GM18907 (cell line): ENCODE data around the gene TAS1R1.

Experiments used
- ATAC-seq: cut with Tn5 transposase; IDR thresholded peaks from one replicate; pipeline ENCODE4 v1.9.1; 2021; ENCODE audit warnings: mild to moderate bottlenecking, moderate library complexity; ENCODE audit not compliant: unreplicated experiment

TAS1R1 gene

DNA sequence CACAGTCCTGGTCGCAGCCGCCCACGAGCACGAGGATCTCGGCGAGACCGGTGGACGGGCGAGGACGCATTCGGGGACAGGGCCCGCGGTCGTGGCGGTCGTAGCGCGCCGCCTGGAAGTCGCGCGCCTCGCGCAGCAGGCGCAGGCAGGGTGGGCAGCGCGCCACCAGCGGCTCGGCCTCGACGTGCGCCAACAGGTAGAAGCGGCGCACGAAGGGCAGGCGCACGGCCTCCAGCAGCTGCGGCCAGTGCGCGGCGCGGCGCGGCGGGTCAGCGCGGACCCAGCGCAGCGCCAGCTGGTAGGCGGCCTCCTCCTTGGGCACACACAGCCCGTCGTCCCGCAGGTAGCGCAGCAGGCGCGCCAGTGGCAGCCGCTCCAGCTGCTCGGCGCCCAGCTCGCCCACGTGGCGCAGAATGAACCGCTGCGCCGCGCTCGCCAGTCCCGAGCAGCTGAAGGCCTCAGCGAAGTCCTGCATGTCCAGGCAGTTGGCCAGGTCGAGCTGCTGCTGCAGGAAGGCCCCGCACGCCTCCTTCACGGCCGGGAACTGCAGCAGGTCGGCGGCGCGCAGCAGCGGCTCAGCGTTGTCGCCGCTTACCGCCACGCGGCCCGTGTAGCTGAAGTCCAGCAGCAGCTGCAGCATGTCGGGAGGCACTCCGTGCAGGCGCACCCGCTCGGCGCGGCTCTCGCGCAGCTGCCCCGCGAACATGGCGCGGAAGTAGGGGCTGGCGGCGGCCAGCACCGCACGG, 47.0 kb downstream of the TAS1R1 start:
- ATAC-seq: peak; percentile 38

DNA sequence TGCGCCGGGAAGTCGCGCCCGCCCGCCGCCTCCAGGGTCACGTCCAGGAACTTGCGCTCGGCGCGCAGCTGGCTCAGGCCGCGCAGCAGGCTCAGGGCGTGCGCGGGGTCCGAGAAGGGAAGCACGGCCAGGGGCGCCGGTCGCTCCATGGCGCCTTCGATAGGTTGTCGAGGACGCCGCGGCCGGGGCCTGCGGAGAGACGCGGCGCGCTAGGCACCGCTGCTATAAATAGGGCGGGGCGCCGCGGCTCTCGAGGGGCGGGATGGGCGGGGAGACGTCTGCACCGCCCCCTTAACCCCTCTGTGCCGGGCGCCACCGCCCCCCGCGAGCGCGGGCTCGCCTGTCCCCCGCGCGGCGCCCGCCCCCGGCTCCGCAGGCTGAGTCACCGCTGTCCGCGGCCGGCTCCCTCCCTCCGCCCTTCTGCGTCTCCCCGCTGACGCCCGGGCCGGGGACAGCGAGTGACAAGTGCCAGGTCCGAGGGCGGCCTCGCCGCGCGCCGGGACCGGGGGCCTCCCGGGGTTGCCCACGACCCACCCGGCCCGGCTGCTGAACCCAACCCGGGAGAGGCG, 47.6 kb downstream of the TAS1R1 start, which contains the start of gene KLHL21:
Gene KLHL21 (minus strand): TSS at position 201 of the 569 bp plus-strand sequence. CDS start 52 bp downstream, at position 149.
- peak; percentile 53 for ATAC-seq

DNA sequence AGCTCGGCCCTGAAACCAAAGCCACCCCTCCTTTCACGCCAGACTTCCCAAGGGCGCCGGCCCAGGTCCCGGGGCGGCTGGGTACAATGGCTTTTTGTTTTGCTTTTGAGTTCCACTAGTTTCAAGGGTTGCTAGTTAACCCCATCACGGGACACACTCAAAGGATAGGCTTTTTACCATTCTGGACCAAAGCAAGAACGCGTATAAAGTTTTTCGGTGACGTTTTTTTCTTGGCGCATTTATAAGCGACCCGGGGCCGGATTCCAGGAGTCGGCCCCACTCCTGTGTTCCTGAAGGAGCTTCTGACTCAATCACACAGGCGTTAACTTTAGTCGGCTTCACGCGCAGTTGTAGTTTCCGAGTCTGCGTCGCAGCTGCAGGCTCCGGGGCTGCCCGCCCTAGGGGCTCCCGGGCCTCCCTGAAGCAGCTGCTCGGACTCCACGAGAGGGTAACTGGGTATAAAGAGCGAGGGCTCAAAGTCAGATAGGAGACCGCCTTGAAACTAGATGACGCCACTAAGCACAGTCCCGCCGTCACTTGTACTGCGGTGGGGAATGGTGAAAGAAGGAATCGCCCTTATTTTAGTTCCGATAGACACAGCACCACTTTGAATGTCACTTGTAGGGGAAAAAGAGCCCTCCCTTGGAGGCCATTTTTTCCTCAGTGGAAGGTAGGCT, 48.3 kb downstream of the TAS1R1 start:
- peak; percentile 21 for ATAC-seq

DNA sequence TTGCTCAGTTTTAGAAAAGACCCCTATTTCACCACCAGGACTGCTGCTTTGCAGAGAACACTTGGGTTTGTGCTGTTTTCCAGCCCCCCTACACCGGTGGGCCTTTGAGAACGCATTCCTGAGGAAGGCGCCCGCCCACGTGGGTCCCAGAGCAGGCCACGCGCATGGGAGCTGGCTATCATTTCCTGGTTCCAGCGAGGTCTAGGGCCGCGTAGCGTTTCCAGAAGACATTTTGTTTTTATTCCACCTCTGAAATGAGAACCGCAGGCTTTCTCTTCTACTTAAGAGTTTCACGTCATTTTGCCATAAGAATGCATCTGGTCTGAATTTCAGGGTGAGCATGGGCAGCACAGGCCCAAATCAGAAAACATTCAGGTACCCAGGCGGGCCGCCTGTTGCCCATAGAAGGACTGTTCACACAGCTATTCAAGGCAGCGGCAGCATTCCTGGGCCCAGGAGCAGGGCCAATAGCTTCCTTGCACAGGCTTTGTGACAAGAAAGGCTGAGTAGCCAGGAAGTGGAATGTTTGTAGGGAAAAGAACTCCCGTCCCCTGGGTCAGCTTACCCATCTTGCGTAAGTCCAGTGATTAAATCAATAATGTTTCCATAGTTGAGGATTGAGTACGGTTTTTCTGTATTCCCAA, 48.9 kb downstream of the TAS1R1 start:
- no peak for ATAC-seq

DNA sequence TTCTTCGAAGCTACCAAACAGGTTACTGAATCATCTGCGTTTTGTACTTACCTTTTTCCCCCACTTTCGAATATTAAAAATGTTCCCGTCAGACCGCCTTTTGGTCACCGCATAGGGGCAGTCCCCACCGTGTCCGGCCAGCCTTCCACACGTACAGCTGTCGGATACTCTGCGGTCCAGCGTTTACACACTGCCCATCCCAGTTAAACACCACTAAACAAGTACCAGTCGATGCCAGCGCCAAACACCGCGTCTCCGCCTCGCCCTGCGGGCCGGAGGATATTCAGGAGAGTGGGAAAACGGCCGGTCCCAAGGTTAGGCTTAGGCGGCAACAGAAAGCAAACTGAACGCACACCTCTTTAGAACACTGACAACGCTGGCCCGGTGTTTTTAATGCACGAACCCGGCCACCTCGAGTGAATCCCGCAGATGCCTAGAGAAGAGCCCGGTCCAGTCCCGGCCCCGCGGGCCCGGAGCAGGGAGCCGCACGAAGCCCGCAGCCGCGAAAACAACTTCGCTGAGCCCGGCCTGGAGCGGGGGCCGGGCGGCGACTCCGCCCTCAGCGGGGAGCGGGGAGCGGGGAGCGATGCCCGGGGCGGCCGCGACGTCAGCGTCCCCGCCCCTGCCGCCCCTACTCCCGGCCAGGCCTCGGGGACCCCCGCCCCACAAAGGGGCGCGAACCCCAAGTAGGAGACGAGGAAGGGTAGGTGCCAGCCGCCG, 57.7 kb downstream of the TAS1R1 start:
- peak; percentile 29 for ATAC-seq

DNA sequence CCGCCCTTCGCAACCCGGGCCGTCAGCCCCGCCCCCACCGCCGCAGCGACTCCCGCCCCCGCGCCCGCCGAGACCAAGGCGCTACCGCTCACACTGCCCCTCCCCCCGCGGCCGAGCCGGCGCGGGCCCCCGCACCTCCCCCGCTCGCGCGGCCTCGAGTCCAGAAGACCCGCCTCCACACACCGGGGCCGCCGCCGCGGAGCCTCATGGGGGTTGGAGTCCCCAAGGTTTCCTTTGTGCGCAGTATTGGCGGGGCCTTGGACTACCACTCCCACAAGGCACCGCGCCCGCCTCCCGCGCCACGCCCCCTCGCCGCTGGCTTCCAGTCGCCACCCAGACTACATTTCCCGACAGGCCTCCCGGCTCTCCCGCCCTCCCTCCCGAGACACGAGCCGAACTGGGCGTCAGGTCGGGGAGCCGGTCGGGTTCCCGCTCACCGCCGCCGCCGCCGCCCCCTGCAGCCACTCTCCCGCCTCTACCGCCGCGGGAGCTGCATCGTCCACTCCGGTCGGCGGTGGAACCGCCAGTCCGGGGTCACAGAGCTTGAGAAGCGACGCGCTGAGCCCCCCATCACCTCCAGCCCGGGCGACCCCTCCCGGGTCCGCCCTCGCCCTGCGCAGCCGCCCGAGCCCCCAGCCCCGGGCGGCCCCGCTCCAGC, 58.4 kb downstream of the TAS1R1 start, which contains the start of gene PHF13:
Gene PHF13 (plus strand): TSS at position 371 of the 658 bp plus-strand sequence. CDS start 336 bp downstream, outside the sequence.
- ATAC-seq: peak; percentile 91

DNA sequence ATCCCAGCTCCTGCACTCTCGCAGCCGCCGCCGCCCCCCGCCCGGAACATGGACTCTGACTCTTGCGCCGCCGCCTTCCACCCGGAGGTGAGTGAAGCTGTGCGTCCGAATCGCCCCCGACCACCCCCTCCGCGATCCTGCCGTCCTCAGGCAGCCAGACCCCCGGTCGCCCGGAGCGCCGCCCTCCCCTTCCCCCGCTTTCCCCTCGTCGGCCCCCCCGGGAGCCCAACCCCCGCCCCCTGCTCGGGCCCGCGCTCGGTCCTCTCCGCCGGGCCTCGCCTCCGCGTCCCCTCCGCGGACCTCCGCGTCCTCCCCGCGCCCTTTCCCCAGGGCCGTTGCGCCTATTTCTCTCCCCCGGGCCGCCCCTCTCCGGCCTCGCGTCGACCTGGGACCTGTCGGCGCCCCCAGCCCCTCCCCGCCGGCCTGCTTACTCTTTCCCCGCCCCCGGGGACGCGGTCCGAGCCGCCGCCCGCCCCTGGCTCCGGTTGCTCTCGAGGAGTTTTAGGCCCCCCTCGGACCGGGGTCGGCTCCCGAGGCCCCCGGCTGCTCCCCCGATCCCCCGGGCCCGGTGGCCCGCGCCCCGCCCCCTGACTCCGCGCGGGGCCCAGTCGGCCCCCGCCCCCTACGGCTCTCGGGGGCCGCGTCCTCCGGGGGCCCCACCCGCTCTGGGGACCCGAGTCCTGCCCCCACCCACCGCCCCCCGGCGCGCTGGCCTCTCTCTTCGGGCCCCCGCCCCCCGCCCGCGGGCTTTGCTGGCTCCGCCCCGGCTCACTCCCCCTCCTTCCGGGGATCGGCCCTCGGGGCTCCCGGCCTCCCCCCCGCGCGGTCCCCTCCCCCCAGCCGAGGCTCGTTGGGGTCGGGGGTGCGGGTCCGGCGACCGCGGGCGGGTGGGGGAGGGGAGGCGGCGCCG, 59.2 kb downstream of the TAS1R1 start:
- ATAC-seq: no peak

DNA sequence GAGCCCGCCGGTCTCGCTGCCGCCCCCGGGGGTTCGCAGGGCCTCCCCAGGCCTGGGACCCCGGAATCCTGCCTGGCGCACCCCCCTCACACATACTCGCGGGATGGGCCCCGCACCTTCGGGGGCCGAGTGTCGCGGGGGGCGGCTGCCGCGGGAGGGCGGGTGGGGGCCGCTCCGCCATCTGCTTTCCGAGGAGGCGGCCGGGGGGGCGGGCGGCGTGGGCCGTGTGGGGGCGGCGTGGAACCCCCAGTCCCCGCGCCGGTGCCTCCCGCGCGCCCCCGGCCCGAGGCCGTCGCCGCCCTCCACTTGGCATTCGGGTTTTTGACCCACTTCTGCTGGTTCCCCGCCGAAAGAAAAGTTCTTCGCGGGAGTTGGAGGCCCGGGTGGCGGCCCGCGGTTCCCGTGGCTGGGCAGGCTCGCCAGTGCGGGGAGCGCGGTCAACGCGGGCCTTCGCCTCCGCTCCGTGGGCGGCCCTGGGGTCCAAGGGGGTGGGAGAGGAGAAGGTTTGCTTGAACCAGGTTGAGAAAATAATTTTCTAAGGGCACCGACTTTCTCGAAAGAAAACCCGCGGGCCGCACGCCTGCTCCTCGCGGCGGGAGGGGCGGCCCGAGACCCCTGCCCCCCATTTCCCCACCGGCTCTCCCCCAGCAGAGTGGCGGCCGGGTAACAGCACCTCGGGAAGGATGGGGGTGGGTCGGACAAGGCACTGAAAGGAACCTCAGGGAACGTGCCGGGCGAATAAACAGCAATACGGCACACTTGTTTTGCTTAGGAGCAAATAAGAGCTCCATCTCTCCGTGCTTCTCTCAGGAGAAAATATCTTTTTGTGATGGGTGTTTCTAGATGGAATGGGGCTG, 60.0 kb downstream of the TAS1R1 start:
- ATAC-seq: no peak

DNA sequence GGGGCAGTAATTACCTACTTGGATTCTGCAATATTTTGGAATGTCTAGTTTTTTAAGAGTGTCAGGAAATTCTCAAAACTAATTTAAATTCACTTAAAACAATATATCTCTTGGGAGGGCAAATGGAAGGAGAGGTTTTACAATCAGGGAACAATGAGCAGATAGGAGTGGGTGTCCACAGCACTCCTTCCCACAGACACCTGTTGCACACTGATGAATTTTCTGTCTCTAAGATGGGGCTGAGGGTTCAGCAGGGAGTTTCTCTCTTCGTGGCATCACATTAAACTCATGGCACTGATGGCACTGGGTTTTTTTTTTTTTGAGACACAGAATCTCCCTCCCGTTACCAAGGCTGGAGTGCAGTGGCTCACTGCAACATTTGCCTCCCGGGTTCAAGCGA, 63.9 kb downstream of the TAS1R1 start:
- no peak for ATAC-seq

DNA sequence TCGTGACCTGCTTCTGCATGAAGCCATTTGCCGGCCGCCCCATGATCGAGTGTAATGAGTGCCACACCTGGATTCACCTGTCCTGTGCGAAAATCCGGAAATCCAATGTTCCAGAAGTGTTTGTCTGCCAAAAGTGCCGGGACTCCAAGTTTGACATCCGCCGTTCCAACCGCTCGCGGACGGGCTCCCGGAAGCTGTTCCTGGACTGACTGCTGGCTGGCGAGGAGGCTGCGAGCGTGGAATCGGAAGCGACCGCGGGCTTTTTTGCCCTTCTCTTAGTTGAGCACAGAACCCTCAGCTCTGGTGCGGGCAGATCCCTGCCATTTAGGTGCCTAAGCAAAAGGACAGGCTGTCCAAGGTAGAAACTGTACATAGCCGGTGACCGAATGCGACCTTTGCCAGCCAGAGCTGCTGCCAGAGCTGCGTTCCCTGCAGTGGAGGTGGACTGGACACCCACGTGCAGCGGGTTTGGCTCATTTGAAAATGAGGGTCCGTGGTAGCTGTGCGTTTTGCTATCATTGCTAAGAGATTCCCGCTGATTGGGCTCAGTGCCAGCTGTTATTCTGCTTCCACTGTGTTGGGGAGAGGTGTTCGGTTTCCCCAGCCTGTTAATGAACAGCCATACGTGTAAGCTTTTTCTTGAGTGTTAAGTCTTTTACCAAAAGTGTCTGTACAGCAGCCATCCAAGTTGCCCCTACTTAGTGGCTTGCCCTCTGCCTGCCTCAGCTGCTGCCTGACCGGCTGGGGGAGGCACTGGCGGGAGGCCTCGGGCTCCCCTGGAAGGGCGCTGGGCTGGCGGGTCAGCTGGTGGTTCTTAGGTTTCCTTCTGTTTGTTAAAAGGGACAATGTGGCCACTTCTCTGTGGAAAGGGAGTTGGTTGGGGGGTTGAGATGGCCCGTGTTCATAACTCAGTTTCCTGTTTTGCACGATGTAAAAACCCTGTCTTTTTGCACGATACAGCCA, 66.6 kb downstream of the TAS1R1 start:
- ATAC-seq: no peak

DNA sequence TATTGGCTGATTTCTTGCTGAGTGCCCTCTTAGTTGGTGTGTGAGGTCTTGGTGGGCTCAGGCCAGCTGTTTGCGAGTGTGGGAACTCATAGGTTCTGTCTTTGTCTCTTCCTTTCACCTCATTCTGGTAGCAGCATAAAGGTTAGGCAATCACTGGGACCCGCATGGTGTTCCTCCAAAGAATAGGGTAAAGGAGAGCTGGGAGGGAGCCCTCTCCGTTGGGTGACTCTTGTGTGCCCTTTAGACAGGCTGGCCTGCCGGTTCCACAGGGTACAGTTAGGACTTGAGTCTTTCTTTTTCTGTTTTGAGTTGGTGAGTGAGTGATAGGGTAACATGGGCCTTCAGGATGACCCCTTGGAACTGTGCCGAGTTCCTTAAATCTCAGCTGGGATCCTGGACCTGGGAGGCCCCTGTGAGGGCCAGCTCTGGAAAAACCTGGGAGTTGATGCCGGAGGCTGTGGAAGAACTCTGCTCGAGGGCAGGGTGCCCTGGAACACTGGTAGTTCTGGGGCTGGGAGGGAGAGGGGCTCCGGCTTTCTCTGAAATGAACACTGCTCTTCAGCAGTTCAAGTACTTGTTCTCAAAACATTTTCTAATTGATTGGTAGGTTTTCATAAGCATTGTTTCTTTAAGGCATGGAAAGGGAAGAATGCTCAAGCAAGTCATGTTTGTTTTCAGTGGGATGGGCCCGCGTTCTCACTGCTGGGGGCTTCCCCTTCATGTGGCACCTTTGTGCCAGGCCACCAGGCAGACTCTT, 67.5 kb downstream of the TAS1R1 start:
- no peak for ATAC-seq

DNA sequence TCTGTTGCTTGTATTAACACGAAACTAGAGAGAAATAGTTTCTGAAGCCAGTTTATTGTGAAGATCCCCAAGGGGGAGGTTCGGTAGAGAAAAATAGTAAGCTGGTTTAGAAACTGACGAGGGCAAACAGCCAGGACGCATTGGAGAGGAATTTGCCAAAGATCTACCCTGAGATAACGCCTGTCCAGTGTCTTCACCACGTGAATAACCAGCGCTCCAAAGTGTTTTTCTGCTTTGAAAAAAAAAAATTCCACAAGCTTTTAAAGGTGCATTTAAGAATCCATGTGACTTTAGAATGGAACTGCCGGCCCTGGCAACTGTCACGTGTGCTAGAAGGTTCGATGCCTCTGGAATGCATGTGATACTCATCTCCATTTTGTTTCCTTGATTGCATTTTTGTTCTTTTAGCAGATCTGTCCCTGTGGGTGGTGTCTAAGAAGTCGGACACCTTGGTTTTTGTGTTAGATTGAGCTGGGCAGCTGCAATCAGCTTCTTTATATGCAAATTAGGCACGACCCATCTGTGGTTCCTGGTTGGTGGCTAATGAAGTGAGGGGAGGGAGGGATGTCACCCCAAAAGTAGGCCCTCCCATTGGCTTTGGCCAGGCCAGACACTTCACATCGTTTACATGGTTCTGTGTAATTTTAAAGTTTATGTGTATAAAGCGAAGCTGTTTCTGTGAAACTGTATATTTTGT, 68.3 kb downstream of the TAS1R1 start:
- no peak for ATAC-seq

DNA sequence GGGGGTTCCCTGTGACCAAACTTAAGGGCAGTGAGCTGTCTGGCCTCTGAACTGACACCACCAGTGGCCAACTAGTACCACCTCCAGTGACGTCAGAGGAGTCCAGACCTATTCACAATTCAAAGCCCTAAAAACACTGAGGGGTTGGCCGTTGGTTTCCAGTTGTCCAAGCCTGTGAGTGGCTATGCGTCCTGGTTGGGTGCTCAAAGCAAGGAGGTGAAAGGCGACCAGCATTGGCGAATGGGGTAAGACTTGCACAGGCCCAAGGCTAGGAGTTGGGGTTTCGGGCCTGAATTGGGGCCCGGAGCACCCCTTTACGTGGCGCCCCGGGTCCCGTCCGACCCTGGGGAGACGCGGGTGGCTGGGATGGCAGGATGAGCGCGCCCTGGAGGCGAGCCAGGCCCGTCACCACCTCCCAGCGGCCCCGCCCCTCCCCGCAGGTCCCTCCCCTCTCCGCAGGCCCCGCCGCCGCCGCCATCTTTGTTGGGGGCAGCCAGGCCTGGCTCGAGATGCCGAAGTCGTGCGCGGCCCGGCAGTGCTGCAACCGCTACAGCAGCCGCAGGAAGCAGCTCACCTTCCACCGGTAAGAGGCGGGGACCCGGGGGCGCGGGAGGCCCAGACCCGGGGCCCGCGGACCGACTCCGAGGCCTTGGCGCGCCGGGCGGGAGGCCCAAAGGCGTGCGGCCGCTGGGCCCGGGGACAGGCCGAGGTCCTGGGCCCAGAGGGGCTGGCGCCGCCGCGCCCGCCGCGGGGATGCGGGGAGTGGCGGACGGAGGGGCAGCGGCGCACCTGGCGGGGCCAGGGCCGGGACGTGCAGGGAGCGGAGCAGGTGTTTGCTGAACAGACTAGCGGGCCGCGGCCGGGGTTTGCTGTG, 69.8 kb downstream of the TAS1R1 start, which contains the start of gene THAP3:
Gene THAP3 (plus strand): TSS at position 159 of the 874 bp plus-strand sequence. CDS start 351 bp downstream, at position 510.
- ATAC-seq: peak; percentile 74

DNA sequence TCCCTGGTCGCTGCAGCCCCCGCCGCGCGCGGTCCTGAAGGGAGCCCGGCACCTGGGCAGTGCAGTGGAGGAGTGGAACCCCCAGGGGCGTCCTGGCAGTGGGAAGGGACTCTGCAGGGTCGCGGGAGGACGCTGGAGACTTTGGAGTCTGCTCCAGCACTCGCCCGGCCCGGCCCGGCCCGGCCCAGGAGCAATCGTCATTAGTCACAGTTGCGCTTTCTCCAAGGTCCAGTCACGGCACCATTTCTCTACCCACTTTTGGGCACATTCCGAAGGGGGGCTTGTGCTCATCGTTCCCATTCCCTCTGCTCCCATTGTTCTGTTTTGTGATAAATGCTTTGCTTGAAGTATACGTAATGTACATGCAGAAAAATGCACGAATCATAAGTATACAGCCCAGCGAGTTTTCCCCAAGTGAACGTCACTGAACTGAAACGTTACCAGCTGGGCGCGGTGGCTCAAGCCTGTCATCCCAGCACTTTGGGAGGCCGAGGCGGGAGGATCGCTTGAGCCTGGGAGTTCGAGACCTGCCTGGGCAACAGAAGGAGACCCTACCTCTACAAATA, 70.6 kb downstream of the TAS1R1 start:
- ATAC-seq: no peak
